Adrenal gland (tissue), 19 donors: ENCODE results near the gene HS3ST3A1. TPM values are rescaled to one million over a fixed set of nuclear protein-coding genes. Genes with fewer than 3 reads are reported as not detected.
A peak's percentile ranks its signal among the peaks of the same experiment; 100 is the strongest.

Source experiments
- DNase-seq, 7 donors: peaks; one replicate each; pipeline ENCODE4 v3.0.0-alpha.2; 2019 to 2020
- H3K27ac ChIP-seq, 5 donors: fragments of 200-600 bp; sonication (generic) in 4 of 5; 1 replicate in 3 of 5; 2 replicates in 2 of 5; pipeline versions ENCODE4 v1.5.1 to v1.8.0; 2016 to 2020; ENCODE audit warnings: mild to moderate bottlenecking in 1 of 5
- H3K27me3 ChIP-seq: fragments of 200-600 bp; 2 replicates; pipeline ENCODE4 v1.8.0; 2021
- H3K36me3 ChIP-seq, 2 donors: fragments of 200-600 bp; replicated peaks in 1 of 2; 1 replicate in 1 of 2; 2 replicates in 1 of 2; pipeline versions ENCODE4 v1.5.1 to v1.8.0; 2018 to 2022
- H3K4me1 ChIP-seq, 2 donors: fragments of 200-600 bp; replicated peaks in 1 of 2; 1 replicate in 1 of 2; 2 replicates in 1 of 2; pipeline versions ENCODE4 v1.5.1 to v1.8.0; 2018 to 2021
- H3K4me3 ChIP-seq, 4 donors: fragments of 200-600 bp; sonication (generic) in 3 of 4; one replicate each; pipeline ENCODE4 v1.5.1; 2016 to 2018
- H3K9me3 ChIP-seq, 3 donors: fragments of 200-600 bp; sonication (generic) in 1 of 3; replicated peaks in 1 of 3; 1 replicate in 2 of 3; 2 replicates in 1 of 3; pipeline versions ENCODE4 v1.5.1 to v1.8.0; 2016 to 2021
- CTCF ChIP-seq, 6 experiments: fragments of 450-650 bp in 4 of 6; fragments of 200-600 bp in 2 of 6; sonication (generic) in 1 of 6; IDR thresholded peaks; 1 replicate in 5 of 6; 2 replicates in 1 of 6; pipeline versions ENCODE4 v1.5.1 to v1.8.0; 2016 to 2021; ENCODE audit warnings: antibody characterized with exemption in 6 of 6, mild to moderate bottlenecking in 2 of 6, moderate library complexity in 1 of 6
- POLR2A ChIP-seq, 2 donors: fragments of 450-650 bp; IDR thresholded peaks; one replicate each; pipeline ENCODE4 v1.6.1; 2017; ENCODE audit warnings: antibody characterized with exemption in 2 of 2, mild to moderate bottlenecking in 2 of 2, moderate library complexity in 1 of 2
- WGBS, 4 donors: extraction: QIAGEN DNeasy Blood & Tissue Kit in 2 of 4; methylation state at CpG; one replicate each; pipeline versions ENCODE4 v1.1.5 to v1.1.7; 2013 to 2017; 5-methylcytosine and 5-hydroxymethylcytosine counted together
- intact Hi-C, 2 donors: fragments of 100-400 bp; cut with DNase I; formaldehyde crosslinking; loops; one replicate each; pipeline versions ENCODE4 v1.14.1 to v1.15.0; 2022 to 2023
- long read RNA-seq, 10 donors: library from polyadenylated mRNA in 3 of 10; unstranded in 2 of 10; stranded (forward) in 1 of 10; transcript quantifications; one replicate each; pipeline ENCODE4 v2.0.0 and lab custom pipeline, GENCODE V29; 2021 to 2026
- polyA plus RNA-seq, 3 donors: library from polyadenylated mRNA; stranded (reverse); fragments of 200-250 nt in 2 of 3; fragments of 350-450 nt in 1 of 3; fragmentation: Illumina TruSeq in 1 of 3; extraction: RNeasy Lipid Tissue Mini Kit (QIAGEN cat#74804) in 1 of 3; gene quantifications; one replicate each; pipeline ENCODE4 v1.2.3, GENCODE V29; 2013 to 2014
- total RNA-seq, 9 donors: library from RNA; depleted of rRNA in 4 of 9; stranded (reverse); fragments of >200 nt in 4 of 9; fragments of 120-200 nt in 1 of 9; fragmentation: NEBNext Ultra II Directional in 1 of 9; extraction: Animal tissue kit (Norgen Biotek cat#: 25700) in 1 of 9; gene quantifications; one replicate each; pipeline versions ENCODE4 v1.1.0 to v1.2.4, GENCODE V29; 2013 to 2023
- donor health status: healthy with polysubstance abuse.
- donor health status: Bipolar disorder and iron deficiency.
- donor health status: DM: yes; HTN: yes; CAD: no.
- donor health status: DM: no; HTN: no; CAD: no.
- donor health status: DM: no; HTN: no; CAD: no.
- donor health status: DM: yes; HTN: yes; CAD: no.

The HS3ST3A1 gene
- total RNA-seq: 10 to 100 TPM in 1 of 9 donors, 1 to 10 TPM in 8; 1.1 to 22.7 (median 4.1) TPM
- polyA plus RNA-seq: 1 to 10 TPM in 2 of 3 donors, under 1 TPM in 1; 0.09 to 4.1 (median 3.1) TPM
- long read RNA-seq, donor 1, partial matches to known transcripts: 0 of 2 reads
- long read RNA-seq, donor 1, other reads (novel, unspliced or antisense): 0 of 2 reads
- long read RNA-seq, donor 2, partial matches to known transcripts: 0 of 2 reads
- long read RNA-seq, donor 2, other reads (novel, unspliced or antisense): 0 of 2 reads
- long read RNA-seq, donor 3, partial matches to known transcripts: 0 of 1 reads
- long read RNA-seq, donor 3, other reads (novel, unspliced or antisense): 0 of 1 reads
- long read RNA-seq, donor 4: 0 reads
- long read RNA-seq, donor 5, transcript HS3ST3A1-201 (2 exons, 2,527 nt): major isoform, 10 of 13 reads
- long read RNA-seq, donor 5, partial matches to known transcripts: 0 of 13 reads
- long read RNA-seq, donor 5, other reads (novel, unspliced or antisense): 3 of 13 reads
- long read RNA-seq, donor 6, partial matches to known transcripts: 1 of 1 reads
- long read RNA-seq, donor 6, other reads (novel, unspliced or antisense): 0 of 1 reads
- long read RNA-seq, donor 7: 0 reads
- long read RNA-seq, donor 8, transcript HS3ST3A1-201 (2 exons, 2,527 nt): major isoform, 8 of 8 reads
- long read RNA-seq, donor 8, partial matches to known transcripts: 0 of 8 reads
- long read RNA-seq, donor 8, other reads (novel, unspliced or antisense): 0 of 8 reads
- long read RNA-seq, donor 9: 0 reads
- long read RNA-seq, donor 10: 0 reads

- Histone ChIP-seq H3K9me3 (no peaks in the 10 kb centered on the region), H3K36me3 (no peaks in the 10 kb centered on the region), H3K4me1 (peaks cover 0 to 19% of the 10 kb centered on the region in 2 donors), H3K27me3 (peaks cover 48% of the 10 kb centered on the region), H3K27ac (peak within 1 kb of the TSS in 2 of 5 donors; percentile 3 to 60), H3K4me3 (peak within 1 kb of the TSS in 2 of 4 donors; percentile 26 to 50)
- intact Hi-C loops: no loop called here
- WGBS, 4 donors: 1 to 4% (median 1%) methylated on average over 11 to 61 of the region's 61 CpGs
- TF ChIP-seq POLR2A (IDR thresholded peaks at IDR 0.05) (peak in 1 of 2 donors; percentile 73), CTCF (IDR thresholded peaks at IDR 0.05) (no peak)
- peak in 6 of 7 donors; percentile 34 to 63 (median 40) for DNase-seq
Observed at GRCh38 chr17:13601776-13602551, at the start of gene HS3ST3A1. Gene HS3ST3A1 (minus strand): TSS chr17:13601929. CDS start chr17:13601129, 800 bp downstream.

- 67 to 81% (median 77%) methylated on average over 3 to 4 of the region's 4 CpGs for WGBS, 4 donors
- TF ChIP-seq CTCF (IDR thresholded peaks at IDR 0.05): no peak
- TF ChIP-seq POLR2A (IDR thresholded peaks at IDR 0.05): no peak
- intact Hi-C loops: no loop called here
Observed at GRCh38 chr17:13650096-13650675, 48.5 kb upstream of the HS3ST3A1 start.

GRCh38 chr17:13647543-13648021, 45.9 kb upstream of the HS3ST3A1 start:
- H3K27ac ChIP-seq: no peak overlapping the region
- TF ChIP-seq POLR2A (IDR thresholded peaks at IDR 0.05): no peak
- no peak for TF ChIP-seq CTCF (IDR thresholded peaks at IDR 0.05)
- H3K9me3 ChIP-seq: no peaks in the 10 kb centered on the region
- H3K36me3 ChIP-seq: no peaks in the 10 kb centered on the region
- no peaks in the 10 kb centered on the region for H3K4me1 ChIP-seq
- WGBS, 4 donors: 39 to 45% (median 44%) methylated on average over 6 of the region's 6 CpGs
- no peak for DNase-seq
- no peaks in the 10 kb centered on the region for H3K27me3 ChIP-seq
- H3K4me3 ChIP-seq: no peak overlapping the region
- intact Hi-C loops: no loop called here

More at GRCh38 chr17:13650096-13650675, 48.5 kb upstream of the HS3ST3A1 start:
- H3K9me3 ChIP-seq: no peaks in the 10 kb centered on the region
- no peak for DNase-seq
- H3K4me1 ChIP-seq: no peaks in the 10 kb centered on the region
- H3K27me3 ChIP-seq: no peaks in the 10 kb centered on the region
- no peaks in the 10 kb centered on the region for H3K36me3 ChIP-seq
- H3K27ac ChIP-seq: no peak overlapping the region
- no peak overlapping the region for H3K4me3 ChIP-seq
